Measurements from ENCODE around the gene MPRIP.

Gene MPRIP

DNA sequence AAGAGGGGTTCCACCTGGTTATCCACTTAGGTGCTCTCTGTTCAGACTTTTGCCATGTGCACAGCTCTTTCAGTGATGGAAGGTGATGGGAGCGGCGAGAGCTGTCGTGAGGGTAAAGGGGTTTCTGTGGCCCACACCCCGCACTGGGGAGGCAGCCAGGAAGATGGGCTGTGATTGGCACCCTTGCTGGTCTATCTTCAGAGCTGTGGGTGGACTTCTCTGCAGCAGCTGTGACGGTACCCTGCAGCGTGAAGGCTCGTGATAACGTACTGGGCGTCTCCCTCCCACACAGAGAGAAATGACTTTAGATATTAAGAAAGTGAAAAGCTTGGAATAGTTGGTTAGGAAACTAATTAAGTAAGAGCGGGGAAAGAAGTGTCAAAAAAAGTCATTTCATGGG lies 45.8 kb downstream of the MPRIP start:
- DNase-seq (ENCODE audit: low read depth in 2 of 2) = no peak

DNA sequence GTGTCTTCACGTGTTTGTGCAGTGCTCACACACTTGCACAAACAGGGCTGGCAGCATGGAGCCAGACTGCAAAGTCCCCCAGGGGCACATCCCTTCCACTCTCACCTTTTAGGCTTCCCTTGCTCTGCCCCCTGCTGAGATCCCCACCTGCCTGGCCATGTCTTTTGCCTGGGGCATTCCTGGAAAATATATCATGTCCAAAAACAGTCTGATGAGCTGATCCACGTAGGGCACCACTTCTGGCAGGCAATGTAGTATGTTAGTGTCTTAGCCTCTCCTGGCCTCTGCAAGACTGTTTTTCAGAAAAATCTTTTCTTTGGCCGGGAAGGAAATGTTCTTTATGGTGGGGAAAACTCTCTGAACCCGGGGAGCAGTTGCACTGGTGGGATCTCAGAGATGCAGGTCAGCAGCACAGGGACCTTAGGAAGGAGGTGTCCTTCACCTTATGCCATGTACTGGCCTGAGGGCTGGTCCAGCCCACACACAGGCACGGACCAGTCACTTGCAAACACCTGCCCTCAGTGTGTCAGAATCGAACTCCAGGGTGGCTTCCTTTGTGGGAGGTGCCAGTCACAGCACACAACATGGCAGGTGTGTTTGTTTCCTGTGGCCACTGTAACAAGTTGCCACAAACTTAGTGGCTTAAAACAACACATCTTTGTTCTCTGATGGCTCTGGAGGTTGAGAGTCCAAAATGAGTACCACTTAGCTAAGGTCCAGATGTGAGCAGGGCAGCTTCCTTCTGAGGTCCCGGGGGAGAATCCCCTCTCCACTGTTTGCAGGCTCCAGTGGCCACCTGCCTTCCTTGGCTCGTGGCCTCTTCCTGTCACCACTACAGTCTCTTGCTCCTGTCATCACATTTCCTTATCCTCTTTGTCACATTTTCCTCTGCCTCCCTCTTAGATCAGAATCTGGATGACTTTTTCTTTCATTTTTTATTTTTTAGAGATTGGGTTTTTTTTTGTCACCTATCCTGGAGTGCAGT lies 46.6 kb downstream of the MPRIP start:
- DNase-seq (ENCODE audit: low read depth in 2 of 2) = no peak

DNA sequence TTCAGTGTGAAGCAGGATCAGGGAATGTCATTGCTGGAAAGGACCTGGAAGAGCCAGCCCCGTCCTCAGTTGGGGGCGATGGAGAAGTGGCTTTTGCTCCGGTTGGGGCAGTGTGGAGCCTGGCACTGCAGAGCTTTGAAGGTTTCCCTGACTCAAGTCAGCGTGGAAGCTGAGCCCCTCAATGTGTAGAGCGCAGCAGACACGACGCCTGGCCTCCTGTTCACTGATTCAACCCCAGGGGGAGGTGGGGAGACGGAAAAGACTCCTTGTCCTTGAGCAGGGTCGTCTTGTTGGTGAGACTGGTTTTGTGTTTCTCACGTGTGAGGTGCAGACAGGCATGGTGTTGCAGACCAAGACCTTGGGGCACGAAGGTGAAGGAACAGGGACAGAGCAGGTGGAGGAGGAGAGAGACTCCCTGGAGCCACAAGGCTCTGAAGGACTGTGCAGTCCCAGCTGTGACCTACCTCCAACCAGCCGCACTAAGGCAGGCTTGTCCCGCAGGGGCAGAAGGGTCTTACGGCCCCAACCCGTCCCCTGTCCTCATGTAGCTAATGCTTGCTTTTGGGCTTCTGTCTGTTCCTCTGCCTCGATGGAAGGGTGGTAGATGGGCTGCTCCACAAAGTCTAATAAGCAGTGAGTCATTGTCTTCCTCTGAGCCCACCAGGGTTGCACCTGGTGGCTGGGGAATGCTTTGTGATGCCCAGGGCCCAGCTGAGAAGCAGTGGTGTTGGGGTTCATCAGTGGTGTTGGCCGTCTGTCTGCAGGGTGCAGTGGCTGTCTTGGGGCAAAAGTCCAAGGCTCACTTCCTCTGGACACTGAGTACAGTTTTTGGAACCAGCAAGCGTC lies 47.8 kb downstream of the MPRIP start:
- no peak for DNase-seq (ENCODE audit: low read depth in 2 of 2)

DNA sequence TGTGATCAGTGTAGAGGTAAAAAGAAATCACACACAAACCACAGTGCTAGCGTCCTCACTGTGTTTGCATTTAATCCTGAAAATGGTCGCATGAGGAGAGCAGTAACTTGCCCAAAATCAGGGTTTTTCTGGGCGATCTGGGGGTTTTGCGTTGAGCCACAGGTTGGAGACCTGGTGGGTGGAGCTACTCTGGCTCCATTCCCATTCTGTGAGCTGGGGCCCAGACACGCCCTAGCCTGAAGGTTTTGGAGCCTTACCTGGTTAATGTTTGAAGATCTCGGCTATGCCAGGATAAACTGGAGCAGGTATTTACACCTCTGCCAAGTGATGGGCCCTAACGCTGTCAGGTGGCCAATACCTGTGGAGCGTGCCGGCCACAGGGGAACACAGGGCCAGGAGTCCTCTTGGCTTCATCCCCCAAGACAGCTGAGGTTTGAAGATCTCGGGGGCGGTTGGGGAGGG lies 48.4 kb downstream of the MPRIP start:
- DNase-seq (ENCODE audit: low read depth in 2 of 2) = no peak

DNA sequence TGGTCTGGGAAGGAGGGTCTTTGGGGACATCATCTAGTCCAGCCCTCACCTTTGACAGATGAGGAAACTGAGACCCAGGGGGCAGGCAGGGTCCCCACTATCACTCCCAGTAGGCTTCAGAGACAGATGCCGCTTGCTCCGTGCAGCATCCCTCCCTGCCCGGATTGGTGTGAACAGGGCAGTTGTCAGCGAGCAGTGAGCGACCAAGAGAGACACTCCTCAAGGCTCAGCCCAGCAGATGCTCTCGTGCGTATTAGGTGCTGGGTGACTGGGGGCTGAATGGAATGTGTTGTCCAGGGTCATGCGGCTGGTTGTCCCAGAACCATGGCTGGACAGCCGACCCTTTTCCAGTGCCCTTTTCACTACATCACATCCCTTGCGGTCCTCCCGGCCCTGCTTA lies 49.0 kb downstream of the MPRIP start:
- DNase-seq (ENCODE audit: low read depth in 2 of 2) = no peak

DNA sequence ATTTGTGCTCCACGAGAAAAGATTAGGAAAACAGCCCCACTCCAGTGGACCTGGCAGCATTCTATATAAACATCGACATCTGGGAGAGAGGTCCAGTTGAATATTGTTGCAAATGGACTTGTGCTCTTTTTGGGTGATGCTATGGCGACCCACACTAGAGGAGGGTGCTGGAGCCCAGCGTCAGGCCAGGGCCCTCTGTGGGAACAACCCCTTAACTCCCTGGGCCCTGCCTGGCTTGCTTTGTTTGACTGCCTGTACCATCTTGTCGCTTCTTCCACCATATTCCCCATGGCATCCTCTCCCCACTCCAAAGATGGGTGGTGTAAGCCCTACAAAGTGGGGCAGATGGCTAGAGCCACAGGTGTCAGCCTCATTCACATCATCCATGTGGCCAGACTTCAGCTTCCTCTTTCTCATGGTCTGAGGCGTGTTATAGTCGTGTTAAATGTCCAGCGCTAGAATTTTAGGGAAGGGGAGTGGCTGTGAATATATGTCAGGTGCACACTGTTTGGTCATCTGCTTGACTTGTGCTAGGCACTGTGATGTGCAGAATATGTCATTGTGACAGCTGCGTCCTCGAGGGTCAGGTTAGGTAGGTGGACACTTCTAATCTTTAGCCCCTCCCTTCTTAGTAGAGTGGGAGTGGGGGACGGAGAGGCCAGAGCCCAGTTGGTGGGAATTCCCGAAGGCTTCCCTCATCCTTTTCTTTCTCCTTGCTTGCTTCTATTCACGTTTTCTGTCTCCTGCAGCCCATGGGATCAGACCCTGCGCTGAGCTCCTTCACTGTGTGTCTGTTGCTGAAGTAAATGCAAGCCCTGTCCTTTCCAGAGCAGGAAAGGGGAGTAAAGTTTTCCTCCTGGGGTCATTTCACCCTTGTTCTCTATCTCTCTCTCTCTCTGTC lies 49.8 kb downstream of the MPRIP start:
- DNase-seq (ENCODE audit: low read depth in 2 of 2) = no peak

DNA sequence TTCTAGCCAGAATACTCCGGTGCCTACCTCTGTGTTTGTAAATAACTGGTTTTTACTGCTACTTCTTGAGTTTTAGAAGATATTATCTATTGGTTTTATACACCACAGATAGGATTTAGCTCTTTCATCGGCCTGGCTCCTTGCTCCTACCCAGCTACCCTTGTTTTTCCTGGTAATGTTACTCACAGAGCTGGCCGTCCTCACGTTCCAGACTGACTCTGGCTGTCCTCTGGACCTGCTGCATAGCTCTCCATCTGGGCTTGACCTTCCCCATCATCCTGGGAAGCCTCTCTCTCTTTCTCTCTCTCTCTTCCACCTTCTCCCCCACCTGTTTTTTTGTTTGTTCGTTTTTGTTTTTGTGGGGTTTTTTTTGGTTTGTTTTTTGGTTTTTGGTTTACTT lies 51.5 kb downstream of the MPRIP start:
- DNase-seq (ENCODE audit: low read depth in 2 of 2) = no peak

DNA sequence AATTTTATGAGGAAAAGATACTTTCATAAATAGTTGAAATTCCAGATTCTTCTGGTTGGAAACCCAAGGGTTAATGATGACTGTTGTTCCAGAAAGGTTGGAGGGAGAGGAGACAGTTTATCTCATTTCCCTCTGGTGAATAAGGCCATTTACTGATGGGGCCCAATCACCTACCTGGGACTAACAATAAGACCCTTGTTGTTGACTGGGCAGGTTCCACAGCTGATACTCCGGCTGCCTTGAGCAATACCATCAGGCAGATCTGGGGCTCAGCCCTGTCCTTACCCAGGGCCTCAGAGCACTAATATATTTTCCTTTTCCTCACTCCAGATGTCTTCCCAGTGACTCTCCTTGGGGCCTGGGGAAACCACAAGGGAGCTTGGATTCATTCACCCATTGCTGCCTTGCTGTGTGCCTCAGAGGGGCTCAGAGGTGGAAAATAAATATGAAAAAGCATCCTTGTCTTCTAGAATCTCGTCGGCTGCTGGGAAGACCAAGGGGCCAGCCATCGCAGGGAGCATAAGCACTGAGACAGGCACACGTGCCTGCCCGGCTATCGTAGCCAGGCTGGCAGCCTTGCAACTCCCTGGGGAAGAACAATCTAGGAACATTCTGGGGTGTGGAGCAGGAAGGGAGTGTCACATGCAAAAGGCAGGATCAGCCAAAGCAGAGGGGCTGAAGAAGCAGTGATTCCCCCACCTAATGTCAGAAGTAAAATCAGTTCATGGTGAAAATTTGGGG lies 54.4 kb downstream of the MPRIP start:
- no peak for DNase-seq (ENCODE audit: low read depth in 2 of 2)

DNA sequence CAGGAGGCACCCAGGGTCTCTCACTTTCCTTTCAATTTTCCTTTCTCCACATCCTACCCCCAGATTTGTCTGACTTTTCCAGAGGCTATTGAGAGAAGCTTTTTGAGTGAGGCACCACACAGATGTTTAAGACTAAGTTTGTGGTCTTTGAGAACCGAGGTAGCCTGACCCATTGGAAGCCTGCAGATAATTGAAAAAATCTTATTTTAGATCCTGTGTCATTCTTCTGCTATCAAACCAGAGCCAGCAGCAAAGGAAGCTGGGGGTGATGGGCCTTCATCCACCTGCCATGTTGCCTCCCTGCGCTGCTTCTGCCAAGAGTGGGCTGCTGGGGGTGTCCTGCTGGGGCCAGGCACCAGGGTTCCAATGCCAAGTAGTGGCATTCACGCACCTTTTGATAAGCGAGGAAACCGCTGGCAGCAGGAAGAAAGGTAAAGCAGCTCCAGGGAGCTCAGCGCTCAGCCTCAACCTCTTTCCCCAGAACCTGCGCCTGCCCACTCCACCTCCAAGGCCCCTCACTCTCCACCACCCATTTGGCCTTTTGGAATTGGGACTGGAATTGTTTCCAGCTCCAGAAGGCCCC lies 55.6 kb downstream of the MPRIP start:
- DNase-seq (ENCODE audit: low read depth in 2 of 2) = no peak

DNA sequence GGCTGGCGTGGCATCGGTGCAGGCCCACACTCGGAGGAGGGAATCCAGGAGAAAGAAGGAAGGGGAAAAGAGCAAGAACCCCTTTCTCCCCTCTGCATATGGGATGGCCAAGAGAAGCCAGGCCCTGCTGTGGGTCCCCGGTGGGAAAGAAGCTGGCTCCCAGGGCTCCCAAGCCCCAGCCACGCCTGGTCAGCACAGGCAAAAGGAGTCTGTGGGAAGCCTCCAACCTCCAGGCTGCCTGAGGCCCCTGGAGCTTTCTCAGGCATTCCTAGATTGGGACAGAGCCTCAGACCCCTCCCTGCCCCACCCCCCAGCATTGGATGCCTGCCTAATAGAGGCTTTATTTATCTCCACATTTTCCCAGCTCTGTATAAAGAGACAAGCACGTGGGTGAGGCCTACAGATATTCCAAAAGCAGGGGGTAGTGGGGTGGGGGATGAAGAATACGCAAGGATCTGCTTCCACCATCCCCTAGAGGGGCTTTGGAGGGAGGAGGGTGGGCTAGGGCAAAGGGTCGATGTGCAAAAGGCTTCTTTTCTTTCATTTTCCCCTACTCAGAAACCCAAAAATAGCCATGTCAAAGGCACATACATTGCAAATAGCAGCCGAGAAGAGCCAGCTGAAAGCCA lies 56.4 kb downstream of the MPRIP start:
- DNase-seq (ENCODE audit: low read depth in 2 of 2) = no peak

DNA sequence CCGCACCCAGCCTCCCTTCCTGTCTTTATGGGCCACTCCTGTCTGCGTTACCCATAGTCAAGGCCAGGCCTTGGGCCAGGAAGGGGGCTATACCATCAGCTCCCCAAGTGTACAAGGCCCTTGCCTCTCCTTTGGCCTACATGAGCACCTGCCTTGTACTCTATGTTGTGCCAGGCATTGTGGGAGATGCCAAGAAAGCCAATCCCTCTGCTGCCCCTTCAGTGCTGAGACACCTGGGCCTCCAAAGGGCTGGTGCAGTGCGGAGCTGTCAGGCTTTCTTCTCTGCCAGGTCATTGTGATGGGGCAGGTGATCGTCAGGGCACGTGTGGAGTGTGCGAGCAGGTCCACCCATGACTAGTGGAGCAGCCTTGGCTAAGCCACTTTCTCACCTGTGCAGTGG lies 59.9 kb downstream of the MPRIP start:
- DNase-seq (ENCODE audit: low read depth in 2 of 2) = no peak

DNA sequence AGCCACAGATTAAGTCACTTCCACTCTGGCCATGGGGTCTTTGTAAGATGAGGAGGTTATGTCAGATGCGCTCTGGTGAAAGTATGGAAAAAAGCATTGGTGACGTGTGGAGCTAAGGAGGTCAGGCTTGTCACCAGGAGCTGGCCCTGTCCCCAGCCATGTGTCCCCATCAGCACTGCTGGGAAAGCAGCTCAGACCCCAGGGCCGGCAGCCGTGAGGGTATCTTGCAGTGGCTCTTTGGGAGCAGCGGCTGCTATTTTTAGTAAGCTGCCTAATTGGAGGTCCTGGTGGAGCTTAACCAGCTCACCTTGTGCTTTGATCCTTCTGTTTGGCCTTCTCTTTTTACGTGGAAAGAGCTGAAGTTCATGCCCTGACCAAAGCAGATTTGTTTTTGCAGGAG lies 60.9 kb downstream of the MPRIP start:
- no peak for DNase-seq (ENCODE audit: low read depth in 2 of 2)

DNA sequence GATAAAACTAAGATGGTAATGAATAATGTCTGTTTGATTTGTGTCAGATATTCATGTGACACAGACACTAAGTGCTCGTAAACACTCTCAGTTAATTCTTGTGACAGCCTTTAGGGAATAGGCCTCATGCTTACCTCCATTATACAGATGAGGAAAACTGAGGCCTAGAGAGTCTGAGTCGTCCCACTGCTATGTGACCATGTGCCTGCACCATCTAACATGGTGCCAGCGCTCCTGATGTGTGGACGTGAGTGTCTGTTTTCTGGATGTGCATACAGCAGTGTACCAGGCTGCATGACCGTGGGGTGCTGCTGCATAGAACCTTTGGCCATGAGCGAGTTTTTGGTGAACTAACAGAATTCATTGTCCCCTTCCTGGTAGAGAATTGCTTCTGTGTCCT lies 61.8 kb downstream of the MPRIP start:
- DNase-seq (ENCODE audit: low read depth in 2 of 2) = no peak

DNA sequence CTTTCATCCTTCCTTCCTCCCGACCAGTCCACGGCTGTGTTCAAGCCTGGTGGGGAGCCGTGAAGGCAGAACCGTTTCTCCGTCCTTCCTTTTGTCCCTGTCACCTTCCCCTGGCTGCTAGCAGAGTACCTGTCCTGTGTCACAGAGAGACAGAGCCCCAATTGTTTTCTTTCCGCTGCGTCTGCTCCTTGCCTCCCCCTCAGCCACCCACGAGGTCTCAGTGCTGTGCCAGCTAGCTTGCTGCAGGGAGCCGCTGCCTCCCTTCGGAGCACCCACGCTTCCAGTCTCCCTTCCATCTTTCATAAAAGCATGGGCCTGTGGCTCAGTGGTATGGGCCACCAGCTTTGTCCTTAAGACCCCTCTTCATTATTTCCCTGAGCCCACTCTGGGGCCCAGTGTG lies 62.2 kb downstream of the MPRIP start:
- no peak for DNase-seq (ENCODE audit: low read depth in 2 of 2)

DNA sequence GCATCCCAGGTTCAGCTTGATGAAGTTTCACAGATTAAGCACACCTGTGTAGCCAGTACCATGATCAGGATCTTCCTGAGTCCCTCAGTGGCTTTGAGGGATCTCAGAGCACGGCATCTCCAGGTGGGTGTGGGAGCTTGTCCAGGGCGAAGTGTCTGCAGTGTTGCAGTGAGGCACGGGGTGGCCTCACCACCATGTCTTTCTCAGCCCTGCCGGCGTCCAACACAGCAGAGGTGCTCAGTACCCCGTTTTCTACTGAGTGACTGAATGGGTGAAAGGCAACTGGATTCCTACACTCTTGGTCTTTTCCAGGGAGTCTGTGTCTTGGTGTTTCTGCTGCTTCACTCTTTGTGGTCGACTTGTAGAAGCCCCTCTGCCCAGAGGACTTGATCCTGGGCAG lies 63.7 kb downstream of the MPRIP start:
- DNase-seq (ENCODE audit: low read depth in 2 of 2) = no peak

DNA sequence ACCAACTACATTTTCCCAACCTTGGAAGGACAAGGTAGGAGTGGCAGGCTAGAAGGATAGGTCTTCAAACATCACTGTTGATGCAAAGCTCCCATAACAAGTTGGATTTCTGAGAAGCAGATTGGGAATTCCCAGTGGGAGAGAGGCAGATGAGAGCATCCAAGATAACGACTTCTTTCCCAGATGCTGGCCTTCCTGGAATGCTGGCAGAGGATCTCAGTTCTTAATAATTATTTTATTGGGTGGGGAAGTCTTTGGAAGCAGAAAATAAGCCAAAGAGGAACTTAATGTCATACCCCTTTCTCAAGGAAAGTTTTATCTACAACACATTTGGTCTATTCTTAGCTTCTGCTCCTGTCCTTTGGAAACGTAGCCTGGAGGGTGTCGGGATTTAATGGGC lies 64.5 kb downstream of the MPRIP start:
- DNase-seq (ENCODE audit: low read depth in 2 of 2) = no peak

DNA sequence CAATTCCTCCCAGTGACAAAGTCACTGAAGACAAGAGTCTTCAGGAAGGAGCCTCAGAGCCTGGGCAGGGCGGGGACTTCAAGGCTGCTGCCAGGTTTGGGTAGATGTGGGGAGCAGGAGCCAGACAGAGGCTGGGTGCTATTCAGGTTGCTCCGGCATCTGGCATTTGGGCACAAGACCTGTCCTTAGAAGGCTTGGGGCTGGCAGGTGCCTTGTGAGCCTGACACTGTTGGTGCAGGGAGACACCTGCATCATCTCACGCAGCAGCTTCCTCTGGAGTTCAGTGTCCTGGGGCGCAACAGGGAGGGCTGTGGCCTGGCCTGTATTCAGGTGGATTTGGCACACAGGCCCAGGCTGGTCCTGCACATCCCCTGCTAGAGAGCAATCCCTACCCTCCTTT lies 65.0 kb downstream of the MPRIP start:
- no peak for DNase-seq (ENCODE audit: low read depth in 2 of 2)

DNA sequence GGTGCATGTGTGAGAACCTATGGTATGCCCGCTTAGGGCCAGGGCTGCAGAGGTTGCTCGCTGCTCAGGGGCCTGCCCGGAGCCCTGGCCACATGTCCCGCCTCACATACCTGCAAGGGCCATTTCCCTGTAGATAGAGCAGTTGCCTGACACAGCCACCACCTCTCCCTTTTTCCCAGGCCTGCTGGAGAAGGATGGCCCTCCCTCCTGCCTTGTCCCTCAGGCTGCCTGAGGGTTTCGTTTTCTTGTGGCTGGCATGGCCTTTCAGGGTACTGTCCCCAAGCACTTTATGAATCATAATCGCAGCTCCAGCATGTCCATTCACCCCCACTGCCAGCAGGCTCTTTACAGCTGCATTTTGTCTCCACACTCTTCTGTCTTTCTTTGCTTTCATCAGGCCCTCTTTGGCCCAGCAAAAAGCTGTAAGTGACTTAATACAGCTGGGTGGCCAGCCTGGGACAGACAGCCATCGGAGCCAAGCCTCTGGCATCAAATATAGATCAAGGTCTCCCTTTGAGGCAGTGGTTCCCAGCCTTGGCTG lies 65.7 kb downstream of the MPRIP start:
- DNase-seq (ENCODE audit: low read depth in 2 of 2) = no peak

DNA sequence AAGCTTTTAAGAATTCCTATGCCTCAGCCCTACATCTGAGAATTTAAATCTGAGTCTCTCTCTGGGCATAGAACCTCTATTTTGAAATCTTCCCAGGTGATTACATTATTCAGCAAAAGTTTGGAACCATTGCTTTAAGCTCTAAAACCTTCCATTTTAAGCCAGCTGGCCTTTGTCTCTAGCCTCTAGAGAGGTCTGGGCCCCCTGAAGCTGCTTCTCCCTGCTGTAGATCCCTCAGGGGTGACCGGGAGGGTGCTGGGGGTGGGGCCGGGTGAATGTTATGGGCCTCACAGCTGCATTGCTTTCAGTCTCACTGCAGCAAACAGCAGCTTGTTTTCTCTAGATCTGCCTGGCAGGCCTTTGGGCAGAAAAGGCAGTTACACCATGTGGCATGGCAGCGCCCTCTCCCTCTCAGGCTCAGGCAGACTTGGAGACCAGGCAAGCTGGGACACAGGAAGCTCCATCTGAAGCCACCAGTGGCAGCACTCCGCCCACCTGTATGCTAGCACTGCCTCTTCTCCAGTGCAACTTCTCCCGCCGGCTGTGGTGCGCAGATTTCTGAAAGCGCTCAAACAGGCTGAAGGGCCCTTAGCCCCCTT lies 66.3 kb downstream of the MPRIP start:
- DNase-seq (ENCODE audit: low read depth in 2 of 2) = no peak
